DOHH2 (cell line): ENCODE data around the gene KATNBL1.

Experiments
- EZH2phosphoT487 ChIP-seq: fragments of 200-600 bp; sonication (generic); IDR thresholded peaks from 2 replicates; pipeline ENCODE4 v1.6.1; 2017; ENCODE audit warnings: borderline replicate concordance, mild to moderate bottlenecking, antibody characterized with exemption, low read length, moderate library complexity, mixed read lengths
- TF ChIP-seq, protein P1 (sequence below): fragments of 200-600 bp; sonication (generic); IDR thresholded peaks from one replicate; pipeline ENCODE4 v1.5.1; 2014; ENCODE audit warnings: antibody characterized with exemption, mild to moderate bottlenecking, low read depth, low read length; ENCODE audit not compliant: poor library complexity, severe bottlenecking

DNA sequence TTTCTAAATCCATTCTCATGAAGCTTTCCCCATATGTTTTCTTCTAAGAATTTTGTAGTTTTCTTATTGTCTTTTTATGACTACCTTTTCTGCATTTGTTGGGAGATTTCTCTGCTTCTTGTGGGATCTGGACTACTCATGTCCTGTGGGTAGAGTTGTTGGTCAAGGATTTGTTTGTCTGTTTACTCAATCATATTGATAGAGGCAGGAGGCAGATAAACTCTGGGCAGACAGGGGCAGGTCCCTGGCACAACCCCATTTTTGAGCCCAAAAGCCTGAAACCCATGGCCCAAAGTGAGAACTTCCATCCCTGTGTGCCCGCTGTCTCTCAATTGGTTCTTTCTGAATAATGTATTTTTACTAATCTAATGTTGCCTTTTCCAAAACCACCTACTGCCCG is 95.7 kb downstream of the KATNBL1 start:
- TF ChIP-seq, protein P1, sequence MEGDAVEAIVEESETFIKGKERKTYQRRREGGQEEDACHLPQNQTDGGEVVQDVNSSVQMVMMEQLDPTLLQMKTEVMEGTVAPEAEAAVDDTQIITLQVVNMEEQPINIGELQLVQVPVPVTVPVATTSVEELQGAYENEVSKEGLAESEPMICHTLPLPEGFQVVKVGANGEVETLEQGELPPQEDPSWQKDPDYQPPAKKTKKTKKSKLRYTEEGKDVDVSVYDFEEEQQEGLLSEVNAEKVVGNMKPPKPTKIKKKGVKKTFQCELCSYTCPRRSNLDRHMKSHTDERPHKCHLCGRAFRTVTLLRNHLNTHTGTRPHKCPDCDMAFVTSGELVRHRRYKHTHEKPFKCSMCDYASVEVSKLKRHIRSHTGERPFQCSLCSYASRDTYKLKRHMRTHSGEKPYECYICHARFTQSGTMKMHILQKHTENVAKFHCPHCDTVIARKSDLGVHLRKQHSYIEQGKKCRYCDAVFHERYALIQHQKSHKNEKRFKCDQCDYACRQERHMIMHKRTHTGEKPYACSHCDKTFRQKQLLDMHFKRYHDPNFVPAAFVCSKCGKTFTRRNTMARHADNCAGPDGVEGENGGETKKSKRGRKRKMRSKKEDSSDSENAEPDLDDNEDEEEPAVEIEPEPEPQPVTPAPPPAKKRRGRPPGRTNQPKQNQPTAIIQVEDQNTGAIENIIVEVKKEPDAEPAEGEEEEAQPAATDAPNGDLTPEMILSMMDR: no peak
- TF ChIP-seq EZH2phosphoT487: no peak
